AG04450 (cell line): ENCODE measurements around the gene SRGAP3. TPM values are rescaled to one million over a fixed set of nuclear protein-coding genes. Genes with fewer than 3 reads are reported as not detected.

Source experiments
- CTCF ChIA-PET: fragments of 300-600, 350-600 bp; formaldehyde crosslinking; extraction: SDS; loops from one replicate; lab custom pipeline; 2022; ENCODE audit warnings: antibody characterized with exemption, inconsistent platforms; lab: Charles Lee
- POLR2A ChIA-PET: fragments of 350-600 bp; formaldehyde crosslinking; extraction: SDS; loops from one replicate; lab custom pipeline; 2021; ENCODE audit warnings: antibody characterized with exemption, inconsistent platforms; lab: Yijun Ruan, JAX
- DNase-seq: peaks from one replicate; pipeline ENCODE4 v3.0.0-alpha.2; 2011; ENCODE audit warnings: low read depth, low spot score
- H3K27ac ChIP-seq: one replicate; pipeline ENCODE4 v1.5.1; 2012; ENCODE audit warnings: low read depth, low read length, control low read depth
- H3K27me3 ChIP-seq: one replicate; pipeline ENCODE4 v1.6.0; 2012; ENCODE audit warnings: low read length; ENCODE audit not compliant: control insufficient read depth, insufficient read depth
- H3K4me3 ChIP-seq: 2 replicates; pipeline ENCODE4 v1.5.1; 2011; ENCODE audit warnings: mild to moderate bottlenecking, low read depth, low read length, control low read depth
- H3K9me3 ChIP-seq: 2 replicates; pipeline ENCODE4 v1.5.1; 2012; ENCODE audit warnings: low read length; ENCODE audit not compliant: control insufficient read depth, insufficient read depth
- polyA plus RNA-seq: library from polyadenylated mRNA; depleted of rRNA; stranded (reverse); fragments of >200 nt; gene quantifications from 2 replicates; pipeline ENCODE4 v1.2.3, GENCODE V29; 2011
- TF ChIP-seq, protein P1 (sequence below): IDR thresholded peaks from 2 replicates; pipeline ENCODE4 v1.5.1; 2011; ENCODE audit warnings: low read depth, low read length, control low read depth, inconsistent platforms

The SRGAP3 gene
- polyA plus RNA-seq, 1 experiment: 0.61 TPM

DNA sequence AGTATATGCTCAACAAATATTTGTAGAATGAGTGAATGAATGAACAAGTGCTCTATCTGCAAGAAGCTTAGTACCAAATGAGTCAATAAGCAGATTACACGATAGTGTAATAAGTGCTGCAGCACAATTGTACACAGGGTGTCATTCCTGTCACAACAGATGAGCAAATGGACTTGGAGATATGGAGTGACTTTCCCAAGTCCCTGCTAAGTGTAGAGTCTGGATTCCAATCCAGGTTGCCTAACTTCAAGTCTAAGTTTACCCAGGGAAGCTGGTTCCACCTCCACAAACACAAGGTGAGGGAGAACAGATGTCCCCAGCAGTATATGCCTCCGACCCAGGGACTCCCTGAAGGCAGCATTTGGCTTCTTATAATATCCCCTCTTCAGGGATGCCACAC is 208.4 kb downstream of the SRGAP3 start:
- H3K27me3 ChIP-seq: peaks cover 4% of the 10 kb centered on the region
- CTCF ChIA-PET: no interaction called here
- POLR2A ChIA-PET: no interaction called here
- no peak overlapping the region for H3K4me3 ChIP-seq
- H3K9me3 ChIP-seq: no peaks in the 10 kb centered on the region
- no peak overlapping the region for H3K27ac ChIP-seq
- DNase-seq: no peak
- TF ChIP-seq, protein P1, sequence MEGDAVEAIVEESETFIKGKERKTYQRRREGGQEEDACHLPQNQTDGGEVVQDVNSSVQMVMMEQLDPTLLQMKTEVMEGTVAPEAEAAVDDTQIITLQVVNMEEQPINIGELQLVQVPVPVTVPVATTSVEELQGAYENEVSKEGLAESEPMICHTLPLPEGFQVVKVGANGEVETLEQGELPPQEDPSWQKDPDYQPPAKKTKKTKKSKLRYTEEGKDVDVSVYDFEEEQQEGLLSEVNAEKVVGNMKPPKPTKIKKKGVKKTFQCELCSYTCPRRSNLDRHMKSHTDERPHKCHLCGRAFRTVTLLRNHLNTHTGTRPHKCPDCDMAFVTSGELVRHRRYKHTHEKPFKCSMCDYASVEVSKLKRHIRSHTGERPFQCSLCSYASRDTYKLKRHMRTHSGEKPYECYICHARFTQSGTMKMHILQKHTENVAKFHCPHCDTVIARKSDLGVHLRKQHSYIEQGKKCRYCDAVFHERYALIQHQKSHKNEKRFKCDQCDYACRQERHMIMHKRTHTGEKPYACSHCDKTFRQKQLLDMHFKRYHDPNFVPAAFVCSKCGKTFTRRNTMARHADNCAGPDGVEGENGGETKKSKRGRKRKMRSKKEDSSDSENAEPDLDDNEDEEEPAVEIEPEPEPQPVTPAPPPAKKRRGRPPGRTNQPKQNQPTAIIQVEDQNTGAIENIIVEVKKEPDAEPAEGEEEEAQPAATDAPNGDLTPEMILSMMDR: no peak

DNA sequence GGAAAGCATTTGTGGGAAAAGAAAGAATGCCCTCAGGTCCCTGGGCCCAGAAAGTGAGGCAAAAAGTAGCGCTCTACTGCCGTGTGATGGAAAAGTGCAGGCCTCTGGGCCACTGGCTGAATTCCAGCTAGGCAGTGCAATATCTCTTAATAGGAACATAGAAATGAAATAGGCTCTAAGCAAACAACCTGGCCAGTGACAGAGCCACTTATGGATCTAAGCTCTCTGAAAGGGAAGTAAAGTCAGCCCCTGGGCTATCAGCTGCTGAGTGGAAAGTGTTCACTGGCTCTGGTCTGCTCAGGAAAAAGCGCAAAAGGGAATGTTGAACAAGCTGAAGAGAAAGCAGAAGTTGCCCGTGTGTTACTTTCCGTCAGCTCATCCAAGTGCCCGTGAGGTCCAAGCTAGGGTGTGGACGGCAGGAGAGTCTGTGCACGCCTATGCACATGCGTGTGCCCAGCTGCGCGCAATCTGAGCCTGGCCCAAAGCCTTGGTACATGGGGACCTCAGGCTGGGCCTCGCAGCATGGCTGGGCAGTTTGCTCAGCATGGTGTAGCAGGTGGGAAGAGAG is 212.2 kb downstream of the SRGAP3 start:
- TF ChIP-seq, protein P1: no peak
- no peak for DNase-seq
- ChIA-PET CTCF (interaction anchor here (1.1 to 1.2 kb wide), 2 partner anchors 30 to 265 kb away, joined by 3 to 4 read pairs; no protein-coding TSS in a partner anchor), POLR2A (no interaction called here)
- H3K27me3 ChIP-seq: peaks cover 6% of the 10 kb centered on the region
- no peak overlapping the region for H3K4me3 ChIP-seq
- no peaks in the 10 kb centered on the region for H3K9me3 ChIP-seq
- no peak overlapping the region for H3K27ac ChIP-seq

DNA sequence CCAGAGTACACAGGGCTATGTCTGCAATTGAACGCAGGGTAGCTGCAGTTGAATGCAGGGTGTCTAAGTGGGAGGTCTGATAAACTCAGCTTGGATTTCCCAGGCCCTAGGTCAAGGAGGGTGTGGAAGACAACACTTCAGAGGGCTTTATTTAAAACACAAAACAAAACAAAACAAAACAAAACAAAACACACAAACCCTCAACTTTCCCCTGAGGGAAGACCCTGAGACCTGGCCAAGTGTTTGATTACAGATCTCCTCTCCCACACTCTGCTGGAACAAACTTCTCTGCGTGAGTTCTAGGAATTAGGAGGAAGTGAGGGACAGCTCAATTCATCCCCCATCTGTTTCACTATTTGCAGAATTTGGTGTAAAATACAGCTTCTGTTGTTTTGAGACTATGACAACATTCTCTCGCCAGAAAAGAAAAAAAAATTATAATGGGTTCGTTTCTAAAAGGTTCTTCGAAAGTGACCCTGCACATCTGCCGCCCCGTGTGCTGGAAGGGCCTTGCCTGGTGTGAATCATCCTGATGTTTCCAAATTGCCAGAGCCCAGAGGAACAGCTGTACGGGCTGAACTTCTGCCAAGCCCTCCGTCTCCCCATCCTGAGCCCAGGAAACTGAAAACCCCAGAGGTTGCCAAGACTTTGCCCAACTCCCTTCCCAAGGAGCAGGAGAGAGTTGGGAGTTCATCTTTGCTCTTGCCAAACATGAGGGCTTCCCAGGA is 212.9 kb downstream of the SRGAP3 start:
- peaks cover 6% of the 10 kb centered on the region for H3K27me3 ChIP-seq
- no peak overlapping the region for H3K27ac ChIP-seq
- H3K4me3 ChIP-seq: no peak overlapping the region
- TF ChIP-seq, protein P1: no peak
- DNase-seq: peak; percentile 6
- ChIA-PET CTCF (interaction anchor here (0.5 to 1.2 kb wide), 4 partner anchors 31 to 267 kb away, joined by 3 to 4 read pairs (median 3); partner anchors contain the start of gene OXTR), POLR2A (no interaction called here)
- H3K9me3 ChIP-seq: no peaks in the 10 kb centered on the region

DNA sequence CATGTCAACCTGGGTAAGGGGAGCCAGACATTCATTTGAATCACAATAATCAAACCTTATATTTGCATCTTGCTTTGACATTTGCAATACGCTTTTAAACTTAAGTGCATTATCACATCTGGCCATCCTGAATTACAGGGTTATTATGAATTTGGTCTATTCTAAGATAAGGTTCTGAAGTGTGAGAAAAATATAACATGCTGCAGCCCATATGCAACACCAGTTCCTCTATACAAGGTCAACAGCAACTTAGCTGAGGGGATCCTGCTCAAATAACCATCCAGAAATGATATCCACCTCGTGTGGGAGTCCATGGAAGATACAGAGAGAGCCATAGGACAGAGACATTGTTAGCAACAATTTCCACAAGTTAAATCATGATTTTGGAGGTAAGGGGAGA is 213.5 kb downstream of the SRGAP3 start:
- TF ChIP-seq, protein P1: no peak
- CTCF ChIA-PET: interaction anchor here (0.5 to 1.0 kb wide), 2 partner anchors 221 to 266 kb away, joined by 3 read pairs; partner anchors contain the start of gene OXTR
- no peak overlapping the region for H3K27ac ChIP-seq
- POLR2A ChIA-PET: no interaction called here
- H3K27me3 ChIP-seq: peaks cover 6% of the 10 kb centered on the region
- no peak overlapping the region for H3K4me3 ChIP-seq
- no peaks in the 10 kb centered on the region for H3K9me3 ChIP-seq
- no peak for DNase-seq

DNA sequence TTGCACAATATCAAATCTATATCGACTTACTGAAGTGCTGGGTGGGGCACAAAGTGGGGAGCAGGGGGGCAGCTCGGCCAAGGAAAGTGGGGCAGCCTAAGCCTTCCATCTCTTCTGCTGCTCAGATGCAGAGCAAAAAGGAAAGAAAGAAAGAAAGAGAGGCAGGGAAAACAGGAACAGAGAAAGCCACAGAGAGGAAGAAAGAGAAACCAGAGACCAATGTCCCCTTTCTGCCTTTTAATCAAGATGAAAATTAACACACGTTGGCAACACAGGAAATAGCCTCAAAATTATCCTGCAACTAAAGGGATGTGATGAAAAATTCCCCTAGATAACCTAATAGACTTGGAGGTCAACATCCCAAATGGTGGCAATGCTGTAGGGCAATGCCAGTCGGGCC is 214.0 kb downstream of the SRGAP3 start:
- TF ChIP-seq, protein P1: no peak
- ChIA-PET POLR2A (no interaction called here), CTCF (no interaction called here)
- Histone ChIP-seq H3K4me3 (no peak overlapping the region), H3K9me3 (no peaks in the 10 kb centered on the region), H3K27ac (no peak overlapping the region), H3K27me3 (peaks cover 6% of the 10 kb centered on the region)
- DNase-seq: no peak
